Keratinocyte (primary cell): ENCODE results near the gene LRRC4C.

Source experiments
- EZH2 ChIP-seq: IDR thresholded peaks from one replicate; pipeline ENCODE4 v1.6.1; 2012; ENCODE audit warnings: inconsistent platforms, mild to moderate bottlenecking, low read length, moderate library complexity
- TF ChIP-seq, protein P1 (sequence below), 3 experiments: IDR thresholded peaks in 1 of 3; conservative IDR thresholded peaks in 1 of 3; optimal IDR thresholded peaks in 1 of 3; 2 replicates in 2 of 3; 3 replicates in 1 of 3; pipeline versions ENCODE3 to v1.5.1; 2011; ENCODE audit warnings: low read length in 3 of 3, mild to moderate bottlenecking in 3 of 3, moderate library complexity in 2 of 3, control low read depth in 1 of 3, inconsistent platforms in 1 of 3; ENCODE audit not compliant: insufficient read depth in 2 of 3; ENCODE audit errors: extremely low read depth in 1 of 3

GRCh38 chr11:40271361-40271760 lies 1188.1 kb downstream of the LRRC4C start:
- TF ChIP-seq, protein P1, sequence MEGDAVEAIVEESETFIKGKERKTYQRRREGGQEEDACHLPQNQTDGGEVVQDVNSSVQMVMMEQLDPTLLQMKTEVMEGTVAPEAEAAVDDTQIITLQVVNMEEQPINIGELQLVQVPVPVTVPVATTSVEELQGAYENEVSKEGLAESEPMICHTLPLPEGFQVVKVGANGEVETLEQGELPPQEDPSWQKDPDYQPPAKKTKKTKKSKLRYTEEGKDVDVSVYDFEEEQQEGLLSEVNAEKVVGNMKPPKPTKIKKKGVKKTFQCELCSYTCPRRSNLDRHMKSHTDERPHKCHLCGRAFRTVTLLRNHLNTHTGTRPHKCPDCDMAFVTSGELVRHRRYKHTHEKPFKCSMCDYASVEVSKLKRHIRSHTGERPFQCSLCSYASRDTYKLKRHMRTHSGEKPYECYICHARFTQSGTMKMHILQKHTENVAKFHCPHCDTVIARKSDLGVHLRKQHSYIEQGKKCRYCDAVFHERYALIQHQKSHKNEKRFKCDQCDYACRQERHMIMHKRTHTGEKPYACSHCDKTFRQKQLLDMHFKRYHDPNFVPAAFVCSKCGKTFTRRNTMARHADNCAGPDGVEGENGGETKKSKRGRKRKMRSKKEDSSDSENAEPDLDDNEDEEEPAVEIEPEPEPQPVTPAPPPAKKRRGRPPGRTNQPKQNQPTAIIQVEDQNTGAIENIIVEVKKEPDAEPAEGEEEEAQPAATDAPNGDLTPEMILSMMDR (optimal IDR thresholded peaks at IDR 0.05 in 1 of 3, IDR thresholded peaks at IDR 0.05 in 1 of 3, conservative IDR thresholded peaks at IDR 0.05 in 1 of 3; ENCODE audit: extremely low read depth in 1 of 3, insufficient read depth in 2 of 3, low read length in 3 of 3): no peak
- TF ChIP-seq EZH2: no peak
